ES-I3 (cell line): ENCODE measurements around the gene CLDN34.
A peak's percentile ranks its signal among the peaks of the same experiment; 100 is the strongest.

Experiments used
- H3K36me3 ChIP-seq: 2 replicates; pipeline ENCODE4 v1.6.1; 2013; ENCODE audit warnings: mild to moderate bottlenecking, low read length, control low read depth, moderate library complexity; ENCODE audit not compliant: insufficient read depth
- H3K4me1 ChIP-seq: 2 replicates; pipeline ENCODE4 v1.6.1; 2013; ENCODE audit warnings: mild to moderate bottlenecking, control low read depth, low read length; ENCODE audit not compliant: insufficient read depth
- H3K9ac ChIP-seq: 2 replicates; pipeline ENCODE4 v1.6.1; 2013; ENCODE audit warnings: low read depth, mild to moderate bottlenecking, low read length, moderate library complexity
- H3K9me3 ChIP-seq: 2 replicates; pipeline ENCODE4 v1.6.1; 2013; ENCODE audit warnings: mild to moderate bottlenecking, low read length, moderate library complexity; ENCODE audit not compliant: control insufficient read depth, insufficient read depth

Gene CLDN34

GRCh38 chrX:9995855-9996339 lies 28.7 kb downstream of the CLDN34 start:
- Histone ChIP-seq H3K9ac (no peak overlapping the region), H3K36me3 (no peaks in the 10 kb centered on the region), H3K9me3 (peaks cover 15% of the 10 kb centered on the region), H3K4me1 (no peaks in the 10 kb centered on the region)

GRCh38 chrX:9997041-9997440 lies 29.9 kb downstream of the CLDN34 start:
- Histone ChIP-seq H3K9me3 (peaks cover 12% of the 10 kb centered on the region), H3K36me3 (no peaks in the 10 kb centered on the region), H3K9ac (no peak overlapping the region), H3K4me1 (no peaks in the 10 kb centered on the region)

- no peaks in the 10 kb centered on the region for H3K36me3 ChIP-seq
- no peak overlapping the region for H3K9ac ChIP-seq
- peaks cover 12% of the 10 kb centered on the region for H3K9me3 ChIP-seq
- H3K4me1 ChIP-seq: no peaks in the 10 kb centered on the region
Measured at GRCh38 chrX:9997524-9997923, 30.4 kb downstream of the CLDN34 start.

GRCh38 chrX:10001496-10001895 lies 34.3 kb downstream of the CLDN34 start:
- Histone ChIP-seq H3K9me3 (peaks cover 6% of the 10 kb centered on the region), H3K4me1 (no peaks in the 10 kb centered on the region), H3K9ac (no peak overlapping the region), H3K36me3 (no peaks in the 10 kb centered on the region)

- no peaks in the 10 kb centered on the region for H3K36me3 ChIP-seq
- H3K4me1 ChIP-seq: peaks cover 4% of the 10 kb centered on the region; the same call in 1 of the 2 replicates
- H3K9me3 ChIP-seq: peaks cover 6% of the 10 kb centered on the region
- H3K9ac ChIP-seq: no peak overlapping the region
Measured at GRCh38 chrX:10004832-10005475, 37.8 kb downstream of the CLDN34 start.

- no peak overlapping the region for H3K9ac ChIP-seq
- peaks cover 16% of the 10 kb centered on the region for H3K4me1 ChIP-seq
- peaks cover 2% of the 10 kb centered on the region; the same call in 1 of the 2 replicates for H3K9me3 ChIP-seq
- H3K36me3 ChIP-seq: no peaks in the 10 kb centered on the region
Measured at GRCh38 chrX:10006086-10006485, 38.9 kb downstream of the CLDN34 start.

GRCh38 chrX:10006770-10007169 lies 39.6 kb downstream of the CLDN34 start:
- Histone ChIP-seq H3K9ac (no peak overlapping the region), H3K9me3 (no peaks in the 10 kb centered on the region), H3K4me1 (peaks cover 22% of the 10 kb centered on the region), H3K36me3 (no peaks in the 10 kb centered on the region)

GRCh38 chrX:10007621-10008020 lies 40.5 kb downstream of the CLDN34 start:
- no peak overlapping the region for H3K9ac ChIP-seq
- no peaks in the 10 kb centered on the region for H3K36me3 ChIP-seq
- no peaks in the 10 kb centered on the region for H3K9me3 ChIP-seq
- H3K4me1 ChIP-seq: peaks cover 27% of the 10 kb centered on the region

- Histone ChIP-seq H3K9ac (no peak overlapping the region), H3K4me1 (peaks cover 32% of the 10 kb centered on the region), H3K9me3 (no peaks in the 10 kb centered on the region), H3K36me3 (no peaks in the 10 kb centered on the region)
Measured at GRCh38 chrX:10008483-10009056, 41.4 kb downstream of the CLDN34 start.

- no peaks in the 10 kb centered on the region for H3K9me3 ChIP-seq
- peaks cover 32% of the 10 kb centered on the region for H3K4me1 ChIP-seq
- H3K36me3 ChIP-seq: no peaks in the 10 kb centered on the region
- peak overlapping the region; percentile 2; the same call in 1 of the 2 replicates for H3K9ac ChIP-seq
Measured at GRCh38 chrX:10009741-10010140, 42.6 kb downstream of the CLDN34 start.

GRCh38 chrX:10010686-10011085 lies 43.5 kb downstream of the CLDN34 start:
- Histone ChIP-seq H3K4me1 (peaks cover 32% of the 10 kb centered on the region), H3K9me3 (no peaks in the 10 kb centered on the region), H3K9ac (peak overlapping the region; percentile 22; the same call in 1 of the 2 replicates), H3K36me3 (no peaks in the 10 kb centered on the region)

- H3K36me3 ChIP-seq: no peaks in the 10 kb centered on the region
- peaks cover 32% of the 10 kb centered on the region for H3K4me1 ChIP-seq
- no peaks in the 10 kb centered on the region for H3K9me3 ChIP-seq
- H3K9ac ChIP-seq: peak overlapping the region; percentile 22; the same call in 1 of the 2 replicates
Measured at GRCh38 chrX:10011261-10011931, 44.2 kb downstream of the CLDN34 start.

- Histone ChIP-seq H3K36me3 (no peaks in the 10 kb centered on the region), H3K4me1 (peaks cover 33% of the 10 kb centered on the region), H3K9ac (peak overlapping the region; percentile 22; the same call in 1 of the 2 replicates), H3K9me3 (no peaks in the 10 kb centered on the region)
Measured at GRCh38 chrX:10011991-10012390, 44.8 kb downstream of the CLDN34 start.

- Histone ChIP-seq H3K9ac (peak overlapping the region; percentile 75), H3K36me3 (no peaks in the 10 kb centered on the region), H3K9me3 (no peaks in the 10 kb centered on the region), H3K4me1 (peaks cover 41% of the 10 kb centered on the region)
Measured at GRCh38 chrX:10014462-10015354, 47.5 kb downstream of the CLDN34 start.
